ENCODE data around the gene INPP4B.

DNA sequence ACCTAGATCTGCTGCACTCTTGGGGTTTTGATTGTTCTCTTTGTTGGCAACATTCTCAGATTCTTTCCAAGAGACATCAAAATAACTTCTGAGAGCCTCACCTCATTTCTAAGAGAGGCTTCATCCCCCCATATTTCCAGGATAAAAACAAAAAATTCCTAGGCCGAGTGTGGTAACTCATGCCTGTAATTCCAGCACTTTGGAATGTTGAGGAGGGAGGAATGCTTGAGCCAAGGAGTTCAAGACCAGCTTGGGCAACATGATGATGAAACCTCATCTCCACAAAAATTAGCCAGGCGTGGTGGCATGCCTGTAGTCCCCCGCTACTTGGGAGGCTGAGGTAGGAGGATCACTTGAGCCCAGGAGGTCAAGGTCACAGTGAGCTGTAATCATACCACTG is 477.0 kb downstream of the INPP4B start:
- TF ChIP-seq POLR2A (IDR thresholded peaks at IDR 0.05; ENCODE audit: borderline replicate concordance, extremely low read depth, insufficient read depth, insufficient read length) (no peak), SRF (IDR thresholded peaks at IDR 0.05; ENCODE audit: low read depth) (no peak)
- TF ChIP-seq, protein P1, sequence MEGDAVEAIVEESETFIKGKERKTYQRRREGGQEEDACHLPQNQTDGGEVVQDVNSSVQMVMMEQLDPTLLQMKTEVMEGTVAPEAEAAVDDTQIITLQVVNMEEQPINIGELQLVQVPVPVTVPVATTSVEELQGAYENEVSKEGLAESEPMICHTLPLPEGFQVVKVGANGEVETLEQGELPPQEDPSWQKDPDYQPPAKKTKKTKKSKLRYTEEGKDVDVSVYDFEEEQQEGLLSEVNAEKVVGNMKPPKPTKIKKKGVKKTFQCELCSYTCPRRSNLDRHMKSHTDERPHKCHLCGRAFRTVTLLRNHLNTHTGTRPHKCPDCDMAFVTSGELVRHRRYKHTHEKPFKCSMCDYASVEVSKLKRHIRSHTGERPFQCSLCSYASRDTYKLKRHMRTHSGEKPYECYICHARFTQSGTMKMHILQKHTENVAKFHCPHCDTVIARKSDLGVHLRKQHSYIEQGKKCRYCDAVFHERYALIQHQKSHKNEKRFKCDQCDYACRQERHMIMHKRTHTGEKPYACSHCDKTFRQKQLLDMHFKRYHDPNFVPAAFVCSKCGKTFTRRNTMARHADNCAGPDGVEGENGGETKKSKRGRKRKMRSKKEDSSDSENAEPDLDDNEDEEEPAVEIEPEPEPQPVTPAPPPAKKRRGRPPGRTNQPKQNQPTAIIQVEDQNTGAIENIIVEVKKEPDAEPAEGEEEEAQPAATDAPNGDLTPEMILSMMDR (IDR thresholded peaks at IDR 0.05 in 2 of 3, conservative IDR thresholded peaks at IDR 0.05 in 1 of 3; ENCODE audit: borderline replicate concordance in 1 of 3, insufficient read depth in 1 of 3, low read depth in 2 of 3, low read length in 2 of 3), result no peak
- TF ChIP-seq, protein P2, sequence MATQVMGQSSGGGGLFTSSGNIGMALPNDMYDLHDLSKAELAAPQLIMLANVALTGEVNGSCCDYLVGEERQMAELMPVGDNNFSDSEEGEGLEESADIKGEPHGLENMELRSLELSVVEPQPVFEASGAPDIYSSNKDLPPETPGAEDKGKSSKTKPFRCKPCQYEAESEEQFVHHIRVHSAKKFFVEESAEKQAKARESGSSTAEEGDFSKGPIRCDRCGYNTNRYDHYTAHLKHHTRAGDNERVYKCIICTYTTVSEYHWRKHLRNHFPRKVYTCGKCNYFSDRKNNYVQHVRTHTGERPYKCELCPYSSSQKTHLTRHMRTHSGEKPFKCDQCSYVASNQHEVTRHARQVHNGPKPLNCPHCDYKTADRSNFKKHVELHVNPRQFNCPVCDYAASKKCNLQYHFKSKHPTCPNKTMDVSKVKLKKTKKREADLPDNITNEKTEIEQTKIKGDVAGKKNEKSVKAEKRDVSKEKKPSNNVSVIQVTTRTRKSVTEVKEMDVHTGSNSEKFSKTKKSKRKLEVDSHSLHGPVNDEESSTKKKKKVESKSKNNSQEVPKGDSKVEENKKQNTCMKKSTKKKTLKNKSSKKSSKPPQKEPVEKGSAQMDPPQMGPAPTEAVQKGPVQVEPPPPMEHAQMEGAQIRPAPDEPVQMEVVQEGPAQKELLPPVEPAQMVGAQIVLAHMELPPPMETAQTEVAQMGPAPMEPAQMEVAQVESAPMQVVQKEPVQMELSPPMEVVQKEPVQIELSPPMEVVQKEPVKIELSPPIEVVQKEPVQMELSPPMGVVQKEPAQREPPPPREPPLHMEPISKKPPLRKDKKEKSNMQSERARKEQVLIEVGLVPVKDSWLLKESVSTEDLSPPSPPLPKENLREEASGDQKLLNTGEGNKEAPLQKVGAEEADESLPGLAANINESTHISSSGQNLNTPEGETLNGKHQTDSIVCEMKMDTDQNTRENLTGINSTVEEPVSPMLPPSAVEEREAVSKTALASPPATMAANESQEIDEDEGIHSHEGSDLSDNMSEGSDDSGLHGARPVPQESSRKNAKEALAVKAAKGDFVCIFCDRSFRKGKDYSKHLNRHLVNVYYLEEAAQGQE (IDR thresholded peaks at IDR 0.05; ENCODE audit: low read depth), result no peak
